Activated naive CD4-positive, alpha-beta T cell treated with Interleukin-2 at 50 U/mL for 16 hours (primary cell): ENCODE data around the gene CCDC106.

Experiments used
- DNase-seq: peaks from one replicate; pipeline ENCODE4 v3.0.0-alpha.2; 2020

The CCDC106 gene

DNA sequence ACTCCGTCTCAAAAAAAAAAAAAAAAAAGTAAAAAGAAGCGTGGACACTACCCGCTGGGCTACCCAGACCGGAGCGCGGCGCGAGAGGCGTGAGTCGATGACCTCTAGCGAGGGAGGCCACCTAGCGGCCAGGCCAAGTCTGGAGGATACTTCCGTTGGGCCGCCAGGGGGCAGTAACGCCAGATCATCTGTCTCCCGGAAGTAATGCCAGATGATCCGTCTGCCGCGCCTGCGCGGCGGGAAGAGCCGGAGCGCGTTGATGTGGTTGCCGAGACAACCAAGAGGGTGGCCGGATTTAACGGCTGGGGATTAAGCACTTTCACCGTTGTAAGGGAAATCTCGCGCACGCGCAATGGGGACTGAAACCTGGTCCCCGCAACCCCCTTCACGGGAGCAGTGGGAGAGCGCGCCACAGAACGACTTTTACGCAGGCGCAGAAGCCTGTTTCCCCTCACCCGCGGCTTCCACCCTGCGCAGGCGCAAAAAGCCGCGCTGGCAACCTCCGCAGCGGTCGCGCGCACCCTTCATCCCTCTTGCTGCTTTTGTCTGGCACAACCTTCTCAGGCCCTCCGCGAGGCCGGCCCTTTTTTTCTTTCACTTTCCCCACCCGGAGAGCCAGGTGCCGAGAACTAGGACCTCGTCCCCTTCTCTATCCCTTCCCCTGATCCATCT, 5.8 kb downstream of the CCDC106 start:
- peak; percentile 98 for DNase-seq

DNA sequence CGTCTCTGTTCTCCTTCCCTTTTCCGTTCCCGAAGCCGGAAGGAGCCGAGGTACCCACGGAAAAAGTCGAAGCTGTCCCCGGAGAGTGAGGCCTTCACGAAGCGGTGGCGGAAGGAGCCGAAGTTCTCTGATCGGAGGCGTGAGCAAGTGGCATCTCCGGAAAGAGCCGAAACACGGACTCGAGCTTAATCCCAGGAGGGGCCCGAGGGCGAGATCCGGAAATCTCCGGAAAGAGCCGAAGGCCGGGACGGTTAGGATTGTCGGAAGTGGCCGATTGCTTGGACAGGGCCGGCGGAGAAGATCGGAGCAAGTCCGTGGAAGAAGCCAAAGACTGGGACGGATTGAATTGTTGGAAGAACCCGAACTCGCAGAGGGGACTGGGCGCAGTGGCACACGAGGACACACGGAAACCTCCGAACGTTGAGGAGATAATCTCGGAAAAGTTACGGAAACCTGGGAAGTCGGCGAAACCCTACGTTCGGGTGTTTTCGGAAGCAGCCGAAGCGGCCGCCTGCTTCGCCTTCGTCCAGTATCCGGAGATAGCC, 6.4 kb downstream of the CCDC106 start:
- DNase-seq: peak; percentile 99

DNA sequence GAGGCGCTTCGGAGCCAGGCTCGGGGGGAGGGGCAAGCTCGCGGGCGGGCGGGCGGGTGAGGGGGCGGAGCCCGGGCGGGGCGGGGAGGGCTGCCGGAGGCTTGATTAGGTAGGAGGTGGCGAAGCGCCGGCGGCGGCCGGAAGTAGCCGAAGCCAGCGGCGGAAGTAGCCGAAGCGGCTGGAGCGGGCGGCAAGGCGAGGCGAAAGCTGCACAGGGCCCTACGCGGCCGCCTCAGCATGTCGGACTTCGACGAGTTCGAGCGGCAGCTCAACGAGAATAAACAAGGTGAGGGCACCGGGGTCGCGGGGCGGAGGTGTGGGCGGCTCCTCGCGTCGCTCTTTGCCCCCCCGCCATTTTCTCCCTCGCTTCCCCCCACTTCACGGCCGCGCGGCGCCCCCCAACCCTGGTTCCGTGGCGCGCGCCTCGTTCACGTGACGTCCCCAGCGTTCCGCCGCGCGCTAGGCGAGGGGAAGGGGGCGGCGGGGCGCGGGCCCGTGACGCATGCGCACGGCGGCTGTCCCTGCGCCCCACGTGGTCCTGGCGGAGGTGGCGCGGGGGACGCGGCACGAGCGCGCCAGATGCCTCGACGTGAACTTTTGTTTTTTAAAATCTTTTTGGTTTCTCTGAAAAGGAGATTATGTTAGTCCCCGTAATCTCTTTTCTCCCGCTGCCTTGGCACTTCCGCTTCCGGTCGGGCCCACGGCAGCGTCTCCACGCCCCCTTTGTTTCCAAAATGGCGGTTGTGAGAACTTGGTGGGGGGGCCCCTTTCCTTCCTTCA, 7.0 kb downstream of the CCDC106 start, which contains the start of gene U2AF2:
TSS of gene U2AF2 (plus strand) at position 168 of the 780 bp plus-strand sequence. CDS start at position 238, 70 bp downstream.
- DNase-seq: peak; percentile 95

DNA sequence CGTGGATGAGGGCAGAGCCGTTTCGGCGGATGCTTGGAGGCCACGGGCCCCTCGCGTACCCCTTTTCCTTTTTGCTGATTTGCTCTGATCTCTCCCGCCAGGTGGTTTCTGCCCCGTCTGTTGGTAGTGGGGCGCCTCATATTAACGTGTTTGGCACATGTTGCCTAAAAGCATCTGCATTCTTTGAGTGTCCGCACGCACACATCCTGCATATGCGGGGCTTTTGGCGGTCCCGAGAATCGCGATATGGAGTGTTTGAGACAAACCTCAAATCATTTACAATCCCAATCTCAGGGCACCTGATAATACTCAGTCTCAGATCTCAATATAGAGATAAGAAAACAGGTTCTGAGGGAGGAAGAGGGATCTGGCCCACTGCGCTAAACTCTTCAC, 7.6 kb downstream of the CCDC106 start:
- no peak for DNase-seq

DNA sequence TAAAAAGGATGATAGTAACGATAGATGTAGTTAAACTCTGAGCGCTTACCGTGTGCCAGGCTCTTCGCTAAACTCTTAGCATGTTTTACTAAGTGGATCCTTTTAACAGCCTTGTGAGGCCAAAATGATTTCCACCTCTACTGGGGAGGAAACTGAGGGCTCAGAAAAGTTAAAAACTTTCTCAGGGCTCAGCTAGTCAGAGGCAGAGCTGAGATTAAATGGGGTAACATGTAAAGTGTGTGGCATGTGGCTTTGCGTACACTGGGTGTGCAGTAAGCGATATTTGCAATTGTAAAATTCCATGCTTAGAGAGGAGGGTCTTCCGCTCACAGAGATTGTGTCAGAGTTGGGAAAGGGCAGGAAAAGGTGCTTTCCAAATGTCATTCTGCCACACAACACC, 8.5 kb downstream of the CCDC106 start:
- DNase-seq: no peak

DNA sequence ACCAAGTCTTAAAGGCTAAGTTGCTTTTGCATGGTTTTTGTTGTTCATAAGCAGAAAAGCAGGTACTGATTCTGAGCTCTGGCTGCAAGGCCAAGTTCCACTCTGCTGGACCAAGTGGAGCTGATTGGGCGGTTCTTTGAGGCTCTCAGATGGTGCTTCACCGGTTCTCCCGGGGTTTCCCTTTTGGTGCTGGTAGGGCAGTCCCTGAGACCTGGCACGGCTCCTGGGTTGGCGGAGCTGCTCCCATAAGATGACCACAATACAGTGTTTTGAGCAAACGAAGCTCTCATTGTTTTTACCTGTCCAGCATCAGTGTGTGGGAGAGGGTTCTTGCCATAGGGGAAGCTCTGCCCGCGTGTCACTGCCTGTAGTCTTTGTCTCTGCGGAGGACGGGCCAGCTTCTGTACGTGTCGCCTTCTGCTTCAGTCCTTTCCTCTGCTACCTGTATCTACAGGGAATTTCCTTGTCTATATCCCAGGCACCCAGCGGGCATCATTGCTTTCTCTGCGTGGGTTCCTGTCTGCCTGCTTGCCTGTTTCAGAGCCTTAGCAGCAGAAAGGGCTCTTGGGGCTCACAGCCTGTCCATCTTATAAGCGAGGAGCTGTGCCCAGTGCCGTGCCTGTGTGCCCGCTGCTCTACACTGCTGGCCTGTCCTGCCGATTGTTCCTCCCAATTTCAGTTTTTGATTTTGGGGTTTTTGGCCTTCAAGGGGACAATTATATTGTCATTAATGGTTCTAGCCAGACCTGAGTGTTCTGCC, 9.2 kb downstream of the CCDC106 start:
- peak; percentile 31 for DNase-seq

DNA sequence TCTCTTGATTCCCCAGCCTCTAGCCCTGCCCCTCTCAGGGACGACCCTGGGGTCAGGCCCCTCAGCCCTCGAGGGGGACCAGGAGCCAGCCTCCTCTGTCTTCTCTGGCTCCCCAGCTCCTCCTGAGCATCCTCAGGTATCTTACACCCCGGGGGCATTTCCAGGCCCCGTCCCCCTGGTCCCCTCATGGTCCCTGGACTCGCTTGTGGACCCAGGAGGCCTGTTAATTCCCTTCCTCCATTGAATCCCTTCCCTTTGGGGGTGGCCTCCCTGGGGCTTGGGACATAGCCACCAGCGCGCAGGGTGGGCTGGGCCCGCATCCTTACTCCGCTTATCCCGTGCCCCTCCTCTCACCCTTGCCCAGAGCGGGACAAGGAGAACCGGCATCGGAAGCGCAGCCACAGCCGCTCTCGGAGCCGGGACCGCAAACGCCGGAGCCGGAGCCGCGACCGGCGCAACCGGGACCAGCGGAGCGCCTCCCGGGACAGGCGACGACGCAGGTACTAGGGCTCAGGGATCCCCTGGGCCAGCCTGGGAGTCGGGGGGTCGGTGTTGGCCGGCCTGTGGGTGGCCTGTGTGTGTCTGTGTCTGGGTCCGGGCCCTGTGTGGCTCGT, 10.9 kb downstream of the CCDC106 start:
- DNase-seq: no peak

DNA sequence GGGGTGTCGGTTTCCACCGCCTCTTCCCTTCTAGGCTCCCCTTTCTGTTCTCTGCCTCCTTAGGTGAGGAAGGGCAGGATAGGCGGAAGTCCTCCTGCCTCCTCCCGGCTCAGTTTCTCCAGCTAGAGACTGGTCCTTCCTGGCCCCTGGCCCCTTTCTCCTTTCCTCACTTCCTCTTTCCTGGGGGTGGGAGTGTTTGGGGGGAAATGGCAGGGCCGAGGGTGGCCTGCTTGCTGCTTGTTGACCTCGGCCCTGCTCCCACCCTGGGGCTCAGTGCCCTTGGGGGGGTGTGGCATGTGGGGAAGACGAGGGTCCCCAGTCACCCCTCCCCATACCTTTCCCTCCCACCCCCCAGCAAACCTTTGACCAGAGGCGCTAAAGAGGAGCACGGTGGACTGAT, 11.8 kb downstream of the CCDC106 start:
- DNase-seq: no peak

DNA sequence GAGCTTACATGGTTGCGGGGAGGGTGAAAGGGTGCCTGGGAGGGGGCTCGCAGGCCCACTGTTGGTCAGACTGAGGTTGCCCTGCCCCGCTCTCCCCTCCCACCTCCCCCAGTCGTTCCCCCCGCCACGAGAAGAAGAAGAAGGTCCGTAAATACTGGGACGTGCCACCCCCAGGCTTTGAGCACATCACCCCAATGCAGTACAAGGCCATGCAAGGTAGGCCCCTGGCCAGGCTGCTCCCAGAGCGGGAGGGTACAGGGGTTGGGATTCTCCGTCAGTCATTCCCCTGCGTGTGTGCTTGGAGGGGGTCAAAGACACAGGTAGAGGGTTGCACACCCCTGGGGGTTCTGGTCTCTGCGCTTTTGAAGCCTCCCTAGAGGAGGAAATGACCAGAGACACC, 12.4 kb downstream of the CCDC106 start:
- DNase-seq: no peak

DNA sequence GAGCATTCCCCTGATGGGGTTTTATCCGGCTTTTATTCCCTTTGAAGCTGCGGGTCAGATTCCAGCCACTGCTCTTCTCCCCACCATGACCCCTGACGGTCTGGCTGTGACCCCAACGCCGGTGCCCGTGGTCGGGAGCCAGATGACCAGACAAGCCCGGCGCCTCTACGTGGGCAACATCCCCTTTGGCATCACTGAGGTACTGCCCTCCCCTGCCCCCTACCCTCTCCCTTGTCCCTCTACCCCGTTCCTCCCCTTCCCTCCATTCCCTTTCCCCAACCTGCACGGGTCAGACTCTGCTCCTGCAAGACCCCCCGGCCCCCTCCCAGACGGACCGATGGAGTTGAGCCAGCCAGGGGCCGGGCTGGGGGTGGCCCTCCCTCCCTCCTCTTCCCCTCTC, 13.0 kb downstream of the CCDC106 start:
- no peak for DNase-seq

DNA sequence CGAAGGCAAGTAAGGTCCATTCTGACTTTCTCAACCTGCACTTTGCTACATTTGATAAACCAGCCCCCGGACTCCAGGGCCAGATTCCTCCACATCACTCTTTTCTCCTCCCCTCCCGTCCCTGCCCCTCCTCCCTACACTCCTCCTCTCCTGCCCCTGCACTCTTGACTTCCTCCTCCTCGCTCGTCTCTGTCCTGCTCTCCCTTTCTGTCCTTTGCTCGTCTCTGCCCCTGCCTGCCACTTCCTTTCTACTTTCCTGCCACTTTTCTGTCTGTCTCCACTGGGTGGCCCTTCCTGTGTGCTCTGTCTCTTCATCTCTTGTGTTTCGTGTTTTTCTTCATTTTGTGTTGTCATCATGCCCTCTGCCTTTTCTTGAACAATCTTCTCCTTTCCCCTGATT, 13.8 kb downstream of the CCDC106 start:
- DNase-seq: no peak

DNA sequence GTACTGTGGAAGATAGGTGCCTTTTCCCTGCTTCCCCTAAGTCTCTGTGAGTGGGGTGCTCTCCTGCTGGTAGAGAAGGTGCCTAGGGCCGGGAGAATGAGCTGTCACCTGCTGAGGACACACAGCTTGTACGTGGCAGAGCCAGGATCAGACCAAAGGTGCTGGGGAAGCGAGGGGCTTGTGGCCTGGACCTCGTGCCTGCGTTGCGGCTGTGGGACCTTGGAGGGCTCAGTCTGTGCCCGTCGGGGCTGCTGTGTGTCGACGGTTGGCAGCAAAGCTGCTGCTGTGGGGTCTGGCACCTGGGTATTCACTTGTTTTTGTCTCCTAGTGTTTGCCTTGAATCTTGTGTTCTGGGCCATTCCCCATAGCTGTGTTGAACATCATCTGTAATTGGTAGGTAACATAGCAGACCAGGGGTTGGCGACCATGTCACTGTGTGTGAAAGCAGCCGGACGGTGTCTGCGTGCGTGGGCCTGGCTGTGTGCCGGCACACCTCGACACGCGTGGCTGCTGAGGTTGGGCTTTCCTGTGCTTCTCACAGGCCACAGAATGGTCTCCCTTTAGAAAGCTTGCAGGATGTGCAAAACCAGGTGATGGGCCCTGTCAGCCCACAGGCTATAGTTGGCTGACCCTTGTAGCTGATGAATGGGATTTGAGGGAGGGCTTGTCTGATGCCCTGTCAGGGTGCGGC, 16.0 kb downstream of the CCDC106 start:
- no peak for DNase-seq

DNA sequence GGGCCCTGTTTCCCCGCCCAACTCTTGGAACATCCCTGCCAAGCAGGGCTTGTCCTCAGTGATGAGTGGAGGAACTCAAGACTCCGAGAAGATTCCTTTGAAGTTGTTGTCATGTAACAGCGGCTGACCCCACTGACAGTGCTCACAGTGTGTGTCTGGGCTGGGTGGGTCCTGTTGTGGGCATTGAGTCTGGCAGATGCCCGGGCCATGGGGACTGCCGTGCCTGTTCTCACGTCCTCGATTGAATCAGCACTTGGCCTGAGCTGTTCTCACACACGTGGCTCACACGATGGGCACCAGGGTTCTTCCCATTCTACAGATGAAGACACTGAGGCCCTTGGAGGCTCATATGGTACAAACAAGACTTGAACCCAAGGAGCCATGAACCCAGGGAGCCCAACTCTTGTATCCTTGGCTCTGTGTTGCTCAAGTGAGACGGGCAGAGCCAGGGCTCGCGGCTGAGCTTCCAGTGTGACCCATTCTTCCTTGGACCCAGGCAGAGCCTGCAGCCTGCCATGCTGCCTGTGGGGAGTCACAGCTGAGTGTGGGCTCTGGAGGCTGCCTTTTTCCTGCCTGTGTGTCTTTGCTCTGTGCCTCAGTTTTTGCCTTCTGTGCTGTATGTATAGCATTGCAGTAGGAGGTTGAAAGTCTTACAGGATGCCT, 18.5 kb downstream of the CCDC106 start:
- DNase-seq: no peak

DNA sequence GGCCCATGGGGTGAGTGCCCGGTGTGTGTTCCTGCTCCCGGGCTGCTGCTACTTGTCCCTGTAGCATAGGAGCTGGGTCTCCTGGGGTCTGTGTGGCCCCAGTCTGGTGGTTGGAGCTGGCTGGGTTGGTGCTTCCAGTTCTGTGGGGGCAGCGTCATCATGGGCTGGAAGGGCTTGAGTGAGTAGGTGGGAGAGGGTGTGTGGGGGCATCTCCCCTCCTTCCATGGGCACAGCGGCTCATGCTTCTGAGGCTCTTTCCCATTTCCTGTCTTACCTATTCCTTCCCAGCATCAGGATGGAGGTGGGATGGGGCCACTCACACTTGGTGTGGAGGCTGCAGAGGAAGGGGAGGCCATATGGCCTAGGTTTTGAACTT, 19.0 kb downstream of the CCDC106 start:
- no peak for DNase-seq

DNA sequence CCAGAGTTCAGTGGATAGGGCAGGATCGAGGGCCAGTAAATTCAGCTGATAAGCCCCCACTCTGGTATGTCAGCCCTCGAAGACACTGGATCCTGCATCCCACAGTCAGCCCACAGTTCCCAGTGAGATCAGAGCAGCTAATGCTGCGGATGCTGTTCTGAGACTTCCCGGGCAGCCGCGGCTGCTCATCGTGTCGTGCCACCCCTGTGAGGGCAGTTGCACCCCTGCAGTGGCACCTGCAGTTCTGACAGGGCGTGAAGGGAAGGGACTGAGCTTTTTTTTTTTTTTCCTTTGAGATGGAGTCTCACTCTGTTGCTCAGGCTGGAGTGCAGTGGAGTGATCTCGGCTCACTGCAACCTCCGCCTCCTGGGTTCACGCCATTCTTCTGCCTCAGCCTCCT, 19.5 kb downstream of the CCDC106 start:
- no peak for DNase-seq

DNA sequence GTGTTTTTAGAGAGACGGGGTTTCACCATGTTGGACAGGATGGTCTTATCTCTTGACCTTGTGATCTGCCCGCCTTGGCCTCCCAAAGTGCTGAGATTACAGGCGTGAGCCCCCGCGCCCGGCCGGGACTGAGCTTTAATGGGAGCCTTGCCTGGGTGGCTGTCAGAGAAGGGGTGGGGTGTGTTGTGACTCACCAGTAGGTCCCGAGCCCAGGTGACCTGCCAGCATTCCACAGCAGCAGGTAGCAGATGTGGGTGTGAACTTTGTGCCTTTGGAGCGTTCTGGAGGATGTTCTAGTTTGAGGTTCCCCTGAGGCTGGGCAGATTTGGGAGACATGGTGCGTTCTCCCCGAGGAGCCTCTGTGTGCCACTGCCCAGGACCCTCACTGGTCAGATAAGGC, 19.9 kb downstream of the CCDC106 start:
- no peak for DNase-seq

DNA sequence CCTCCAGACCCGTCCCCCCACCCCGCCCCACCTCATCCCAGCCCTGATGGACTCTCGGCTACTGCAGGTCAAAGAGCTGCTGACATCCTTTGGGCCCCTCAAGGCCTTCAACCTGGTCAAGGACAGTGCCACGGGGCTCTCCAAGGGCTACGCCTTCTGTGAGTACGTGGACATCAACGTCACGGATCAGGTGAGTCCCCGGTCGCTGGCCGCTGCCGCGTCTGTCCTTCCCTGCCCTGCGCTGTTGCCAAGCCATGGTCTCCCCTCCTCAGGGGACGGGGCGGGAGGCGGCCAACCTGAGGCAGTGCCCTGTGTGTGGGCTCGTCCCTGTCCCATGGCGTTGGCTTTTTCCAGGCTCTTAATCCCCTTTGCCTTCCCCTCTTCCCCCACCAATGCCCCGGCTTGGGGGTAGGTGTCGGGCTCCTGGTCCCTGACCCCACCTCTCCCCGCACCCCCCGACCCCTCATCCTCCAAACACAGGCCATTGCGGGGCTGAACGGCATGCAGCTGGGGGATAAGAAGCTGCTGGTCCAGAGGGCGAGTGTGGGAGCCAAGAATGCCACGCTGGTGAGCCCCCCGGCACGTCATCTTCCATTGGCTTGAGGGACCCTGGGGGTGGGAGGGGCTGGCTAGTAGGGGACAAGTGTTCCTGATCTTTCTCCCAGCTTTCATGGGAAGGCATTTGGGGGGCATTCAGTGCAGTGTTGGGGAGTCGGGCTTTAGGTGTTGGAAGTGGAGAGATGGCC, 20.8 kb downstream of the CCDC106 start:
- DNase-seq: no peak

DNA sequence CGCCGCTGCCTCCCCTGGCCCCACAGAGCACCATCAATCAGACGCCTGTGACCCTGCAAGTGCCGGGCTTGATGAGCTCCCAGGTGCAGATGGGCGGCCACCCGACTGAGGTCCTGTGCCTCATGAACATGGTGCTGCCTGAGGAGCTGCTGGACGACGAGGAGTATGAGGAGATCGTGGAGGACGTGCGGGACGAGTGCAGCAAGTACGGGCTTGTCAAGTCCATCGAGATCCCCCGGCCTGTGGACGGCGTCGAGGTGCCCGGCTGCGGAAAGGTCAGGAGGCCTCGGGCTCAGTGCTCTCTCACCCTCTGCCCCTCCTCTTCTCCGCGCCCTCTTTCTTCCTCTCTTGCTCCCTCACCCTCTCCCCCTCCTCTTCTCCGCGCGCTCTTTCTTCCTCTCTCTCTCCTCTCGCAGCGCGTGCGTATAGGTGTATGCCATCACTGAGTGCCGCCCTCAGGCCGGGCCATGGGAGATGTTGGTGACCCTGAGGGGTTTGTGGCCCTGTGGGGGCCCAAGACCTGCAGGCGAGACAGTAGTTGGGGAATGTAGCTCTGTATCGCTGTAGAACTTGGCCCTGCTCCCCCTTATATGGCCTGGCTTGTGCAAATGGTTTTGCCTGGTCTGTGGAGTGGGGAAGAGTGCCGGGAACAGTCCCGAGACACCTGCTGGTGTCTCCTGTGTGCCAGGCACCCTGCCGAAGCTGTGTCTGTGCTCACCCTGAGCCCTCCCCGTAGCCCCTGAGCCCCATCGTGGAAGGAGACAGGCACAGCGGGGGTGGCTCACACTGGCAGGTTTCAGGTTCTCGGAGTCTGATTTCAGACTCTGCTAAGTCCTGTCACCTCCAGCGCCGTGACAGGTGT, 21.6 kb downstream of the CCDC106 start:
- DNase-seq: no peak

DNA sequence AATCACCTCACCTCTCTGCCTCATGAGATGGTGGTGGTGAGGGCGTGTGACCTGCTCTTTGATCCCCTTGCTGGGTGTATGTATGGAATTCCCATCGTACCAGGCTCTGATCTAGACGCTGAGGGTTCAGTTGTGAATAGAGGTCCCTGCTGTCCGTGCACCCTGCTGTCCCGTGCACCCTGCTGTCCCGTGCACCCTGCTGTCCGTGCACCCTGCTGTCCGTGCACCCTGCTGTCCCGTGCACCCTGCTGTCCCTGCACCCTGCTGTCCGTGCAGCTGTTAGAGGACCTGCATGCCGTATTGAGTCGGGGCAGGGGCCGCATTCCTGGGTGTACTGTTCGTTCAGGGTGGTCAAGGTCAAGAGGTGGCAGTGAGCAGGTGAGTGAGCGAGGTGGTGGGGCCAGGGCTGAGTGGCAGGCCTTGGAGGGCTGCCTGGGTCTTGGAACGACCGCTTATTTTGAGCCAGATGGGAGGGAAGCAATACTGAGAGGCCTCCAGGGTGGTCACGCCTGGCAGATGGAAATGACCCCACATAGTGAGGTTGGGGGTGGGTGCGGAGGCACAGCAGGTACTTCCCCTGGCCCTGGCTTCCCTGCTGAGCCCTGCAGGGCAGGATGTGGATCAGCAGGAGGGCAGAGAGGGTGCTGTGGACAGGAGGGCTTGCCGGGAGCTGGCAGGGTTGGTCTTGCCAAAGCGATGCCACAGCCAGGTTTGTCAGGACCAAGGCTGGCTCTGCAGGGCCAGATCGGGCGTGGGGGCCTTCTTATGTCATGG, 22.5 kb downstream of the CCDC106 start:
- no peak for DNase-seq

DNA sequence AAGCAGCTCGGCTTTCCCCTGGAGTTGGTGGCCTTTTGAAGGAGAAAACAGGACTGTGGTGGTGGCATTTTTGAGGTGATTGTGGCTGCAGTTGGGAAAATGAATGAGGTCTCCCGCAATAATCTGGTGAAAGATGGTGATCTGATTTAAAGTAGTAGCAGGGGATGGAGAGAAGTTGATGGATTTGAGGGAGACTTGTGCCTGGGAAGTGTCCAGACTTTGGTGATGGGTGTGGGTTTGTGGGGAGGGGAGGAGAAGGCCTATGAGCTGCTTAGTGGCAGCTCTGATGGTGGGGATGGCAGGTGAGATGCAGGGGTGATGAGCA, 23.0 kb downstream of the CCDC106 start:
- DNase-seq: no peak
